Measurements from ENCODE around the gene PLEKHM2.

- no peak for TF ChIP-seq CTCF (conservative IDR thresholded peaks at IDR 0.05; ENCODE audit: low read length)
- TF ChIP-seq EZH2phosphoT487 (IDR thresholded peaks at IDR 0.05; ENCODE audit: borderline replicate concordance, low read depth, low read length), result no peak
These were observed 21.6 kb upstream of the PLEKHM2 start for GRCh38 chr1:15662477-15662876.

All from OCI-LY7 (cell line).